Right atrium auricular region (tissue), 2 donors: ENCODE data around the gene HTR3E. TPM values are rescaled to one million over a fixed set of nuclear protein-coding genes. Genes with fewer than 3 reads are reported as not detected.

Experiments used
- DNase-seq: peaks from one replicate; pipeline ENCODE4 v3.0.0-alpha.2; 2019; ENCODE audit warnings: low spot score
- H3K27ac ChIP-seq, 2 donors: fragments of 200-600 bp; sonication (generic); 1 replicate in 1 of 2; 2 replicates in 1 of 2; pipeline ENCODE4 v1.5.1; 2016 to 2019
- H3K27me3 ChIP-seq, 2 donors: fragments of 200-600 bp; sonication (generic); one replicate each; pipeline versions ENCODE4 v1.5.1 to v1.6.0; 2017 to 2019
- H3K36me3 ChIP-seq: fragments of 200-600 bp; sonication (generic); one replicate; pipeline ENCODE4 v1.5.1; 2016
- H3K4me1 ChIP-seq, 2 donors: fragments of 200-600 bp; sonication (generic); one replicate each; pipeline versions ENCODE4 v1.5.1 to v1.6.0; 2017 to 2019
- H3K4me3 ChIP-seq, 2 donors: fragments of 200-600 bp; sonication (generic); 1 replicate in 1 of 2; 2 replicates in 1 of 2; pipeline ENCODE4 v1.5.1; 2017 to 2019; ENCODE audit warnings: mild to moderate bottlenecking in 1 of 2, moderate library complexity in 1 of 2
- H3K9me3 ChIP-seq, 2 donors: fragments of 200-600 bp; sonication (generic); one replicate each; pipeline ENCODE4 v1.5.1; 2019
- CTCF ChIP-seq, 2 donors: fragments of 200-600 bp; sonication (generic); IDR thresholded peaks; one replicate each; pipeline ENCODE4 v1.5.1; 2019; ENCODE audit warnings: antibody characterized with exemption in 2 of 2
- total RNA-seq, 2 donors: library from RNA; depleted of rRNA; stranded (reverse); fragments of >200 nt; gene quantifications; one replicate each; pipeline ENCODE4 v1.1.0, GENCODE V29; 2016

Gene HTR3E
- total RNA-seq, 2 donors from 2014 or later = not detected

DNA sequence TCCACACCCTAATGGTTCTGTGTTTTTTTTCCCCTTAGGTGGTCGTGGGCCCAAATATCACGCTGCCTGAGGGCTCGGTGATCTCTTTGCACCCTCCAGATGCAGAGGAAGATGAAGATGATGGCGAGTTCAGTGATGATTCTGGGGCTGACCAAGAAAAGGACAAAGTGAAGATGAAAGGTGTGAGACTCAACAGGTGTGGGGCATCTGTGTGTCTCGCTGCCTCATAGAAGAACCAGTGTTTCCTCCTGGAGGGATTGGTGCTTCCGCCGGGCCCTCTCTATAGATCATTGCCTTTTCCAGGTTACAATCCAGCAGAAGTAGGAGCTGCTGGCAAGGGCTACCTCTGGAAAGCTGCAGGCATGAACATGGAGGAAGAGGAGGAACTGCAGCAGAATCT lies 45.3 kb downstream of the HTR3E start:
- peaks cover 89% of the 10 kb centered on the region for H3K36me3 ChIP-seq
- no peaks in the 10 kb centered on the region for H3K27me3 ChIP-seq
- H3K4me3 ChIP-seq = no peak overlapping the region
- no peaks in the 10 kb centered on the region for H3K9me3 ChIP-seq
- TF ChIP-seq CTCF (IDR thresholded peaks at IDR 0.05) = no peak
- no peak for DNase-seq
- peaks cover 0 to 3% of the 10 kb centered on the region in 2 donors for H3K4me1 ChIP-seq
- H3K27ac ChIP-seq = no peak overlapping the region

DNA sequence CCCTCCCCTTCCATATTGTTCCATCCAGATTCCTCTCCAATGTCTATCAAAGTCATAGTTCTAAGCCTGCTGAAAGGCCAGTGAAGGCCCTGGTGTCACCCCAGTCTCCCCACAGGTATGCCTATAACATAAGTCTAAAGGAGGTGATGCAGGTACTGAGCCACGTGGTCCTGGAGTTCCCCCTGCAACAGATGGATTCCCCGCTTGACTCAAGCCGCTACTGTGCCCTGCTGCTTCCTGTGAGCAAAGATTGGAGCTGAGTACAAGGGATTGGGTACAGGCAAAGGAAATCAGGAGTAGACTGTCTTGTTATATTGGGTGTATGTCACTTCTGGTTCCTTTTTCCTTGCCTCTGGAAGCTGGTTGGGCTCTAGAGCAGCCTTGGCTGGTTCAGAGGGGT lies 46.5 kb downstream of the HTR3E start:
- no peak overlapping the region for H3K4me3 ChIP-seq
- no peaks in the 10 kb centered on the region for H3K9me3 ChIP-seq
- no peaks in the 10 kb centered on the region for H3K27me3 ChIP-seq
- DNase-seq = no peak
- no peak for TF ChIP-seq CTCF (IDR thresholded peaks at IDR 0.05)
- H3K4me1 ChIP-seq = no peaks in the 10 kb centered on the region
- H3K36me3 ChIP-seq = peaks cover 79% of the 10 kb centered on the region
- H3K27ac ChIP-seq = no peak overlapping the region

DNA sequence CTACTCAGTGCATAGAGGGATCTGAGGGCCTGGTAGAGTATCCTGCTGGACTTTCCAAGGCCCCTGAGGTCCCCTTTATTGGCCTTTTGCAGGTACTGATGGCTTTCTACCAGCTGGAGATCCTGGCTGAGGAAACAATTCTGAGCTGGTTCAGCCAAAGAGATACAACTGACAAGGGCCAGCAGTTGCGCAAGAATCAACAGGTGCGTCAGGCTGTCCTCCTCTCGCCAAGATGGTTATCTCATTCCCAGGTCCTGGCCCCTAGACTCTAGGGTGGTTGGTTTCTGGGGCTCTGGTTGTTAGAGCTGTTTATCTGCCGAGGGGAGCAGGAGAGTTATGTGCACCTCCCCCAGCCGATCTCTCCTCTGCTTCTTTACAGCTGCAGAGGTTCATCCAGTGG lies 47.6 kb downstream of the HTR3E start:
- H3K36me3 ChIP-seq = peaks cover 71% of the 10 kb centered on the region
- no peak for DNase-seq
- TF ChIP-seq CTCF (IDR thresholded peaks at IDR 0.05) = no peak
- no peaks in the 10 kb centered on the region for H3K9me3 ChIP-seq
- no peaks in the 10 kb centered on the region for H3K4me1 ChIP-seq
- no peaks in the 10 kb centered on the region for H3K27me3 ChIP-seq
- H3K4me3 ChIP-seq = no peak overlapping the region
- no peak overlapping the region for H3K27ac ChIP-seq

- Histone ChIP-seq H3K36me3 (peaks cover 65% of the 10 kb centered on the region), H3K4me1 (no peaks in the 10 kb centered on the region), H3K4me3 (no peak overlapping the region), H3K9me3 (no peaks in the 10 kb centered on the region), H3K27me3 (no peaks in the 10 kb centered on the region), H3K27ac (no peak overlapping the region)
- peak in 1 of 2 donors; percentile 54 for TF ChIP-seq CTCF (IDR thresholded peaks at IDR 0.05)
- no peak for DNase-seq
These were observed 48.3 kb downstream of the HTR3E start for GRCh38 chr3:184145111-184145524.

GRCh38 chr3:184145751-184146270 lies 48.9 kb downstream of the HTR3E start:
- H3K4me1 ChIP-seq = no peaks in the 10 kb centered on the region
- no peak for TF ChIP-seq CTCF (IDR thresholded peaks at IDR 0.05)
- H3K27ac ChIP-seq = no peak overlapping the region
- no peak for DNase-seq
- H3K4me3 ChIP-seq = no peak overlapping the region
- H3K9me3 ChIP-seq = no peaks in the 10 kb centered on the region
- no peaks in the 10 kb centered on the region for H3K27me3 ChIP-seq
- H3K36me3 ChIP-seq = peaks cover 58% of the 10 kb centered on the region

DNA sequence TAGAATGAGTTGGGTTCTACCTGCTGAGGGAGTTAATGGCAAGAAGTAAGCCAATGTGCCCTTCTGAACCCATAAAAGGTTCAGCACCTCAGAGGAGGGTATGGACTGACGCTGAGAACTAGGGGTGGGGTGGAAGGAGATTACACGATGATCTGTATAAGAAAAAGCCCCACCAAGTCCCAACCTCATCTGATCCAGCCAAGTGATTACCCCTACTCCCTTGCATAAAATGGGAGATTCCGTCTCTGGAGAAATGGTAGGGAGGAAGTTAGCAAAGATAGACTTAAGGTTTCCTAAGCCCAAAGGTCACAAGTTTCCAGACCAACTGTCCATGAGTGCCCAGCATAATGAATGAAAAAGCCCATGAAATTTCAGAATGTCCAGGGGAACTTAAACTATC lies 51.2 kb downstream of the HTR3E start:
- H3K4me1 ChIP-seq = no peaks in the 10 kb centered on the region
- H3K27me3 ChIP-seq = no peaks in the 10 kb centered on the region
- H3K36me3 ChIP-seq = peaks cover 36% of the 10 kb centered on the region
- no peak for DNase-seq
- no peak for TF ChIP-seq CTCF (IDR thresholded peaks at IDR 0.05)
- no peak overlapping the region for H3K27ac ChIP-seq
- H3K9me3 ChIP-seq = no peaks in the 10 kb centered on the region
- H3K4me3 ChIP-seq = no peak overlapping the region
